WTC11 (cell line): Measurements from ENCODE around the gene DISP2. TPM values are rescaled to one million over a fixed set of nuclear protein-coding genes. Genes with fewer than 3 reads are reported as not detected.

ENCODE experiments used
- ATAC-seq: fragments of 200-7000 bp; cut with Tn5 transposase; 2 replicates; pipeline ENCODE4 v1.10.0; 2021; ENCODE audit warnings: mild to moderate bottlenecking, moderate library complexity
- CTCF ChIA-PET: fragments of 300-600 bp; sonication (Branson Sonifier 250); formaldehyde crosslinking; loops from one replicate; lab custom pipeline; 2021; ENCODE audit warnings: antibody characterized with exemption; lab: Charles Lee
- POLR2A ChIA-PET: fragments of 350-600 bp; sonication (Branson Sonifier 250); formaldehyde crosslinking; loops from one replicate; lab custom pipeline; 2021; ENCODE audit warnings: antibody characterized with exemption; lab: Charles Lee
- DNase-seq: peaks from one replicate; pipeline ENCODE4 v3.0.0; 2021; ENCODE audit warnings: low spot score
- H3K27ac Mint-ChIP-seq: 2 replicates; pipeline ENCODE4 v1.8.0; 2021; ENCODE audit warnings: mixed read lengths
- H3K27me3 Mint-ChIP-seq: 2 replicates; pipeline ENCODE4 v1.8.0; 2021; ENCODE audit warnings: low read depth, mild to moderate bottlenecking, moderate library complexity, mixed read lengths
- H3K36me3 Mint-ChIP-seq: 2 replicates; pipeline ENCODE4 v1.8.0; 2021; ENCODE audit warnings: mixed read lengths
- H3K4me1 Mint-ChIP-seq: 2 replicates; pipeline ENCODE4 v1.8.0; 2022; ENCODE audit warnings: mixed read lengths
- H3K4me3 Mint-ChIP-seq: 2 replicates; pipeline ENCODE4 v1.8.0; 2021; ENCODE audit warnings: mild to moderate bottlenecking, moderate library complexity, mixed read lengths
- H3K9me3 Mint-ChIP-seq: 2 replicates; pipeline ENCODE4 v1.8.0; 2021; ENCODE audit warnings: mixed read lengths
- ETV6 ChIP-seq: sonication (generic); formaldehyde crosslinking; IDR thresholded peaks from 2 replicates; pipeline ENCODE4 v1.8.1; 2022; ENCODE audit warnings: mild to moderate bottlenecking, missing genetic modification reagents
- IRF2 ChIP-seq: sonication (generic); formaldehyde crosslinking; IDR thresholded peaks from 2 replicates; pipeline ENCODE4 v1.8.0; 2022; ENCODE audit warnings: low read depth, missing genetic modification reagents, borderline replicate concordance
- JUN ChIP-seq: sonication (generic); formaldehyde crosslinking; IDR thresholded peaks from 2 replicates; pipeline ENCODE4 v1.8.0; 2023; ENCODE audit warnings: mild to moderate bottlenecking, missing genetic modification reagents
- MYBL2 ChIP-seq: sonication (generic); formaldehyde crosslinking; IDR thresholded peaks from 2 replicates; pipeline ENCODE4 v1.8.1; 2023; ENCODE audit warnings: mild to moderate bottlenecking, moderate library complexity, missing genetic modification reagents
- NFE2L1 ChIP-seq: sonication (generic); formaldehyde crosslinking; IDR thresholded peaks from 2 replicates; pipeline ENCODE4 v1.8.1; 2023; ENCODE audit warnings: missing genetic modification reagents
- OVOL2 ChIP-seq: fragments of 250-450 bp; sonication (Bioruptor Pico); IDR thresholded peaks from 2 replicates; pipeline ENCODE4 v1.9.0; 2021; ENCODE audit warnings: mild to moderate bottlenecking, borderline replicate concordance
- PRRX2 ChIP-seq: fragments of 250-450 bp; sonication (Bioruptor Pico); IDR thresholded peaks from 2 replicates; pipeline ENCODE4 v1.8.0; 2021; ENCODE audit warnings: mild to moderate bottlenecking
- RORB ChIP-seq: fragments of 250-450 bp; sonication (Bioruptor Pico); IDR thresholded peaks from 2 replicates; pipeline ENCODE4 v1.9.0; 2021; ENCODE audit warnings: mild to moderate bottlenecking
- SMAD3 ChIP-seq: sonication (generic); formaldehyde crosslinking; IDR thresholded peaks from 2 replicates; pipeline ENCODE4 v1.8.0; 2022; ENCODE audit warnings: missing genetic modification reagents, mild to moderate bottlenecking, borderline replicate concordance
- TEAD1 ChIP-seq: sonication (generic); formaldehyde crosslinking; IDR thresholded peaks from 2 replicates; pipeline ENCODE4 v1.8.0; 2022; ENCODE audit warnings: mild to moderate bottlenecking, missing genetic modification reagents
- USF2 ChIP-seq: sonication (generic); formaldehyde crosslinking; IDR thresholded peaks from 2 replicates; pipeline ENCODE4 v1.8.1; 2023; ENCODE audit warnings: mild to moderate bottlenecking, missing genetic modification reagents, moderate library complexity
- ZBTB43 ChIP-seq: sonication (generic); formaldehyde crosslinking; IDR thresholded peaks from 2 replicates; pipeline ENCODE4 v1.8.1; 2023; ENCODE audit warnings: mild to moderate bottlenecking, missing genetic modification reagents
- ZMAT4 ChIP-seq: fragments of 250-450 bp; sonication (Bioruptor Pico); IDR thresholded peaks from 2 replicates; pipeline ENCODE4 v1.9.0; 2021; ENCODE audit warnings: mild to moderate bottlenecking
- ZNF396 ChIP-seq: fragments of 250-450 bp; sonication (Bioruptor Pico); IDR thresholded peaks from 2 replicates; pipeline ENCODE4 v1.8.0; 2021; ENCODE audit warnings: mild to moderate bottlenecking, moderate library complexity, borderline replicate concordance
- ZNF532 ChIP-seq: fragments of 250-450 bp; sonication (Bioruptor Pico); IDR thresholded peaks from 2 replicates; pipeline ENCODE4 v1.9.0; 2021; ENCODE audit warnings: mild to moderate bottlenecking, borderline replicate concordance
- total RNA-seq: library from RNA; stranded (reverse); gene quantifications from 3 replicates; pipeline ENCODE4 v1.2.3, GENCODE V29; 2021
- TF ChIP-seq, protein P1 (sequence below): sonication (generic); formaldehyde crosslinking; IDR thresholded peaks from 2 replicates; pipeline ENCODE4 v1.8.1; 2022; ENCODE audit warnings: low read depth, missing genetic modification reagents, borderline replicate concordance
- TF ChIP-seq, protein P2 (sequence below): fragments of 250-450 bp; sonication (Bioruptor Pico); IDR thresholded peaks from 2 replicates; pipeline ENCODE4 v2.1.2; 2022; ENCODE audit warnings: mild to moderate bottlenecking, moderate library complexity
- TF ChIP-seq, protein P3 (sequence below): sonication (generic); formaldehyde crosslinking; IDR thresholded peaks from 2 replicates; pipeline ENCODE4 v1.8.0; 2023; ENCODE audit warnings: missing genetic modification reagents, mild to moderate bottlenecking, borderline replicate concordance

The DISP2 gene
- total RNA-seq, 1 experiment from 2014 or later = 3.5 TPM

GRCh38 chr15:40369971-40370370 is 12.0 kb downstream of the DISP2 start:
- TF ChIP-seq RORB (CRISPR knock-in tag) (no peak), MYBL2 (CRISPR knock-in tag) (no peak), OVOL2 (CRISPR knock-in tag) (no peak)
- DNase-seq (no peak), ATAC-seq (no peak)
- Mint-ChIP-seq H3K27ac (no peak overlapping the region), H3K9me3 (no peaks in the 10 kb centered on the region), H3K4me1 (peaks cover 25% of the 10 kb centered on the region), H3K36me3 (no peaks in the 10 kb centered on the region), H3K27me3 (peaks cover 45% of the 10 kb centered on the region), H3K4me3 (no peak overlapping the region)
- ChIA-PET POLR2A (interaction anchor here (1.3 kb wide), 1 partner anchor 13 kb away, joined by 4 read pairs; the partner anchor contains the start of gene KNSTRN), CTCF (interaction anchor here (0.6 to 8.4 kb wide), 6 partner anchors 13 to 53 kb away, joined by 3 to 87 read pairs (median 27); partner anchors contain the start of genes CCDC9B and KNSTRN)

DNA sequence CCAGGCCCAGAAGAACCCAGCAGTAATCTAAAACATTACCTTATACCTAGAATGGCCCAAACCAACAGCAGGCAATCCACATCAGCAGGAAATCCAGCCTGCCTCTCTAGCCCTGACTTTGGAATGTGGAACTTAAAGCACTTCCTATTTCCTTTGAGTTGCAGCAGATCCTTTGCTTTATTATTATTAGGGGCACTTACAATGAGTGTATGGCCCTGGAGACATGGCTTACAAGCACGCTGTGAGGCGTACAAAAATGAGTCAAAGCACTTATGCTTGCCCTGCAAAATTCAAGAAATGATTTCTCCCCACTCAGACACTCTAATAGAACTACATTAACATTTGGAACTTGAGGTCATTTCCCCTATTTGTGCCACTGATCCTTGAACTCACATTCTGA is 15.0 kb downstream of the DISP2 start:
- CTCF ChIA-PET = interaction anchor here (1.3 to 8.4 kb wide), 5 partner anchors 9 to 98 kb away, joined by 3 to 78 read pairs (median 5); partner anchors contain the start of gene KNSTRN
- Mint-ChIP-seq H3K27ac (peak overlapping the region; percentile 71), H3K4me3 (no peak overlapping the region), H3K9me3 (no peaks in the 10 kb centered on the region), H3K36me3 (no peaks in the 10 kb centered on the region), H3K4me1 (peaks cover 24% of the 10 kb centered on the region), H3K27me3 (peaks cover 29% of the 10 kb centered on the region)
- peak; percentile 13 for ATAC-seq
- POLR2A ChIA-PET = no interaction called here
- no peak for DNase-seq
- TF ChIP-seq, protein P1, sequence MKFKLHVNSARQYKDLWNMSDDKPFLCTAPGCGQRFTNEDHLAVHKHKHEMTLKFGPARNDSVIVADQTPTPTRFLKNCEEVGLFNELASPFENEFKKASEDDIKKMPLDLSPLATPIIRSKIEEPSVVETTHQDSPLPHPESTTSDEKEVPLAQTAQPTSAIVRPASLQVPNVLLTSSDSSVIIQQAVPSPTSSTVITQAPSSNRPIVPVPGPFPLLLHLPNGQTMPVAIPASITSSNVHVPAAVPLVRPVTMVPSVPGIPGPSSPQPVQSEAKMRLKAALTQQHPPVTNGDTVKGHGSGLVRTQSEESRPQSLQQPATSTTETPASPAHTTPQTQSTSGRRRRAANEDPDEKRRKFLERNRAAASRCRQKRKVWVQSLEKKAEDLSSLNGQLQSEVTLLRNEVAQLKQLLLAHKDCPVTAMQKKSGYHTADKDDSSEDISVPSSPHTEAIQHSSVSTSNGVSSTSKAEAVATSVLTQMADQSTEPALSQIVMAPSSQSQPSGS (CRISPR knock-in tag) = no peak
- TF ChIP-seq ZMAT4 (CRISPR knock-in tag) = no peak
- no peak for TF ChIP-seq IRF2 (CRISPR knock-in tag)
- no peak for TF ChIP-seq ETV6 (CRISPR knock-in tag)
- no peak for TF ChIP-seq USF2 (CRISPR knock-in tag)
- TF ChIP-seq, protein P2, sequence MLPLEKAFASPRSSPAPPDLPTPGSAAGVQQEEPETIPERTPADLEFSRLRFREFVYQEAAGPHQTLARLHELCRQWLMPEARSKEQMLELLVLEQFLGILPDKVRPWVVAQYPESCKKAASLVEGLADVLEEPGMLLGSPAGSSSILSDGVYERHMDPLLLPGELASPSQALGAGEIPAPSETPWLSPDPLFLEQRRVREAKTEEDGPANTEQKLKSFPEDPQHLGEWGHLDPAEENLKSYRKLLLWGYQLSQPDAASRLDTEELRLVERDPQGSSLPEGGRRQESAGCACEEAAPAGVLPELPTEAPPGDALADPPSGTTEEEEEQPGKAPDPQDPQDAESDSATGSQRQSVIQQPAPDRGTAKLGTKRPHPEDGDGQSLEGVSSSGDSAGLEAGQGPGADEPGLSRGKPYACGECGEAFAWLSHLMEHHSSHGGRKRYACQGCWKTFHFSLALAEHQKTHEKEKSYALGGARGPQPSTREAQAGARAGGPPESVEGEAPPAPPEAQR (CRISPR knock-in tag) = no peak

- Mint-ChIP-seq H3K9me3 (no peaks in the 10 kb centered on the region), H3K4me3 (no peak overlapping the region), H3K36me3 (no peaks in the 10 kb centered on the region), H3K4me1 (peaks cover 21% of the 10 kb centered on the region), H3K27ac (no peak overlapping the region), H3K27me3 (no peaks in the 10 kb centered on the region)
- no peak for DNase-seq
- ChIA-PET CTCF (interaction anchor here (0.9 kb wide), 1 partner anchor 41 kb away, joined by 3 read pairs; no protein-coding TSS in a partner anchor), POLR2A (no interaction called here)
- no peak for ATAC-seq
- TF ChIP-seq ZNF532 (CRISPR knock-in tag) = no peak
- TF ChIP-seq PRRX2 = no peak
- TF ChIP-seq SMAD3 (CRISPR knock-in tag) = no peak
- no peak for TF ChIP-seq ZBTB43 (CRISPR knock-in tag)
- TF ChIP-seq NFE2L1 (CRISPR knock-in tag) = no peak
- no peak for TF ChIP-seq ZNF396 (CRISPR knock-in tag)
- TF ChIP-seq TEAD1 = no peak
- TF ChIP-seq, protein P3, sequence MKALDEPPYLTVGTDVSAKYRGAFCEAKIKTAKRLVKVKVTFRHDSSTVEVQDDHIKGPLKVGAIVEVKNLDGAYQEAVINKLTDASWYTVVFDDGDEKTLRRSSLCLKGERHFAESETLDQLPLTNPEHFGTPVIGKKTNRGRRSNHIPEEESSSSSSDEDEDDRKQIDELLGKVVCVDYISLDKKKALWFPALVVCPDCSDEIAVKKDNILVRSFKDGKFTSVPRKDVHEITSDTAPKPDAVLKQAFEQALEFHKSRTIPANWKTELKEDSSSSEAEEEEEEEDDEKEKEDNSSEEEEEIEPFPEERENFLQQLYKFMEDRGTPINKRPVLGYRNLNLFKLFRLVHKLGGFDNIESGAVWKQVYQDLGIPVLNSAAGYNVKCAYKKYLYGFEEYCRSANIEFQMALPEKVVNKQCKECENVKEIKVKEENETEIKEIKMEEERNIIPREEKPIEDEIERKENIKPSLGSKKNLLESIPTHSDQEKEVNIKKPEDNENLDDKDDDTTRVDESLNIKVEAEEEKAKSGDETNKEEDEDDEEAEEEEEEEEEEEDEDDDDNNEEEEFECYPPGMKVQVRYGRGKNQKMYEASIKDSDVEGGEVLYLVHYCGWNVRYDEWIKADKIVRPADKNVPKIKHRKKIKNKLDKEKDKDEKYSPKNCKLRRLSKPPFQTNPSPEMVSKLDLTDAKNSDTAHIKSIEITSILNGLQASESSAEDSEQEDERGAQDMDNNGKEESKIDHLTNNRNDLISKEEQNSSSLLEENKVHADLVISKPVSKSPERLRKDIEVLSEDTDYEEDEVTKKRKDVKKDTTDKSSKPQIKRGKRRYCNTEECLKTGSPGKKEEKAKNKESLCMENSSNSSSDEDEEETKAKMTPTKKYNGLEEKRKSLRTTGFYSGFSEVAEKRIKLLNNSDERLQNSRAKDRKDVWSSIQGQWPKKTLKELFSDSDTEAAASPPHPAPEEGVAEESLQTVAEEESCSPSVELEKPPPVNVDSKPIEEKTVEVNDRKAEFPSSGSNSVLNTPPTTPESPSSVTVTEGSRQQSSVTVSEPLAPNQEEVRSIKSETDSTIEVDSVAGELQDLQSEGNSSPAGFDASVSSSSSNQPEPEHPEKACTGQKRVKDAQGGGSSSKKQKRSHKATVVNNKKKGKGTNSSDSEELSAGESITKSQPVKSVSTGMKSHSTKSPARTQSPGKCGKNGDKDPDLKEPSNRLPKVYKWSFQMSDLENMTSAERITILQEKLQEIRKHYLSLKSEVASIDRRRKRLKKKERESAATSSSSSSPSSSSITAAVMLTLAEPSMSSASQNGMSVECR (CRISPR knock-in tag) = no peak
- TF ChIP-seq JUN (CRISPR knock-in tag) = no peak
Measured at GRCh38 chr15:40377606-40378005, 19.6 kb downstream of the DISP2 start.
